ENCODE measurements around the gene SPDYE17. TPM values are rescaled to one million over a fixed set of nuclear protein-coding genes. Genes with fewer than 3 reads are reported as not detected.

Gene SPDYE17
- total RNA-seq, 1 experiment from 2014 or later: not detected

DNA sequence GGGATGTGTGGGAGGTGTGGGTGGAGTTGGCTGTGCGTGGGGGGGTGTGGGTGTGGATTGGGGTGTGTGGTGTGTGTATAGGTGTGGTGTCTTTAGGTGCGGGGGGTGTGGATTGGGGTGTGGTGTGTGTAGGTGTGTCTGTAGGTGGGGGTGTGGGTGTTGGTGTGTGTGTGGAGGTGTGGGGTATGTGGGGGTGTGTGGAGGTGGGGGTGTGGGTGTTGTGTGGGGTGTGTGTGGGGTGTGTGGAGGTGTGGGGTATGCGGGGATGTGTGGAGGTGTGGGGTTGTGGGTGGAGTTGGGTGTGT, 33.9 kb downstream of the SPDYE17 start:
- Histone ChIP-seq H3K9ac (ENCODE audit: extremely low read depth, insufficient read length, low read length) (no peak overlapping the region), H3K79me2 (ENCODE audit: insufficient read depth, low read length) (no peaks in the 10 kb centered on the region), H3K14ac (ENCODE audit: insufficient read depth, low read length) (no peak overlapping the region), H3K23me2 (ENCODE audit: insufficient read length, low read depth, low read length, poor library complexity, severe bottlenecking) (peaks cover 3% of the 10 kb centered on the region), H2BK15ac (ENCODE audit: low read depth, low read length) (no peak overlapping the region), H3K56ac (ENCODE audit: insufficient read length, low read depth, low read length) (no peak overlapping the region), H4K91ac (ENCODE audit: insufficient read length, low read depth, low read length) (no peak overlapping the region), H3T11ph (ENCODE audit: low read length) (no peak overlapping the region), H2AK5ac (ENCODE audit: insufficient read length, low read length) (no peak overlapping the region), H2BK20ac (ENCODE audit: low read depth, low read length, poor library complexity, severe bottlenecking) (no peak overlapping the region), H3K27ac (ENCODE audit: insufficient read length, low read depth, low read length) (no peak overlapping the region), H3K27me3 (ENCODE audit: insufficient read depth, low read length) (no peaks in the 10 kb centered on the region), H3K9me3 (ENCODE audit: control insufficient read depth, low read depth, low read length) (no peaks in the 10 kb centered on the region), H2BK5ac (ENCODE audit: insufficient read length, low read length) (no peak overlapping the region), H2BK120ac (ENCODE audit: low read depth, low read length, poor library complexity, severe bottlenecking) (no peak overlapping the region), H3K4me2 (ENCODE audit: insufficient read depth, insufficient read length, low read length) (no peak overlapping the region), H2BK12ac (ENCODE audit: insufficient read length, low read depth, low read length) (no peak overlapping the region), H3K4me1 (ENCODE audit: insufficient read depth, low read length) (no peaks in the 10 kb centered on the region), H4K8ac (replicated peaks; ENCODE audit: insufficient read length, low read depth, low read length) (no peak overlapping the region), H3K4ac (ENCODE audit: low read depth, low read length) (no peak overlapping the region), H4K20me1 (ENCODE audit: control insufficient read depth, insufficient read depth, insufficient read length) (no peaks in the 10 kb centered on the region), H3K79me1 (ENCODE audit: insufficient read depth, low read depth, low read length, poor library complexity, severe bottlenecking) (no peaks in the 10 kb centered on the region), H2AFZ (ENCODE audit: low read length) (no peak overlapping the region), H3K23ac (ENCODE audit: insufficient read length, low read depth, low read length) (no peak overlapping the region), H4K5ac (ENCODE audit: insufficient read length, low read depth, low read length) (no peak overlapping the region), H3K18ac (ENCODE audit: insufficient read length, low read depth, low read length) (no peak overlapping the region)
- Mint-ChIP-seq H3K4me1 (no peaks in the 10 kb centered on the region), H3K9me3 (no peaks in the 10 kb centered on the region), H3K4me3 (no peak overlapping the region), H3K36me3 (ENCODE audit: insufficient read depth in 1 of 3, low read depth in 3 of 3) (peaks cover 4 to 12% (median 6%) of the 10 kb centered on the region in 3 experiments; a peak in 5 of 7 replicates), H3K27ac (no peak overlapping the region), H3K27me3 (ENCODE audit: low read depth) (no peaks in the 10 kb centered on the region)
- TF ChIP-seq CTCF (conservative IDR thresholded peaks at IDR 0.05): no peak
- WGBS (ENCODE audit: extremely low coverage, insufficient read length, low lambda C conversion rate): 100% methylated on average over 1 of the region's 3 CpGs
- no peak for DNase-seq

Data from H9 (cell line).